HS-5 (cell line): ENCODE measurements around the gene PARVA.

Source experiments
- DNase-seq: peaks from one replicate; pipeline ENCODE4 v3.0.0-alpha.2; 2012; ENCODE audit warnings: low read depth

The PARVA gene

GRCh38 chr11:12433121-12433520, 55.8 kb downstream of the PARVA start:
- no peak for DNase-seq

DNA sequence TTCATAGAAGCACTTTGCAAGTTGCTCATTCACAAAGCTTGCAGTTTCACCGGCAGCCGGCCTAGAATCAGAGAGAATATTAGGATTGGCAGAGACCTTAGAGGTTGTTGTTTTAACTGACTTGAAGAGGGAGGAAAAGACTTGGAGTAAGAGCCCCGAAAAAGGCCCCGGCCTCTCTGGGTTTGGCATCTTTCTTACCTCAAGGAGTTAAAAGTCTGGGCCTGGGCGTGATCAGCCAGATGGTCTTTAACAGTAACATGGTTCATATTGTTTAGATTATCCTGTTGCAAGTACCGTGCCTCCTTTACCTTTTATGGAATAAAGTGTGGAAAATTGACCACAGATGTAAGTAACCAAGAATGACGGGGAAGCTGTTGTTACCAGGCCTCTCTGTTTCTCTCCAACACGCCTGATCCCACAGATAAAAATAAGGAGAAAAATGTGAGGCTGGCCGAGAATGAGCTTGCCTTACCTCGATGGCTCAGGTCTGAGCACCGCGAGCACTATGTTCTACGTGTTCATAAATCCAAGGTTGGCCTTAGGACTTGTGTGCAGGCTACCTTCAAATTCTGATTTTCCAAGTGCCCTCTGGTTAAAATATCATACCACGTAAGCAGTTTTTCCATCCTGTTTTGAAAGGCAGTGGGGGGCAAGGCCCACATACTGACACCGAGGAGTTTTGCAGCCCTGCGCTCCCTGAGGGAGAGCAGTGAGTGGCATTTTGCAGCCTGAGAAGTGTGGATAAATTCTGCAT, 56.4 kb downstream of the PARVA start:
- DNase-seq = no peak

DNA sequence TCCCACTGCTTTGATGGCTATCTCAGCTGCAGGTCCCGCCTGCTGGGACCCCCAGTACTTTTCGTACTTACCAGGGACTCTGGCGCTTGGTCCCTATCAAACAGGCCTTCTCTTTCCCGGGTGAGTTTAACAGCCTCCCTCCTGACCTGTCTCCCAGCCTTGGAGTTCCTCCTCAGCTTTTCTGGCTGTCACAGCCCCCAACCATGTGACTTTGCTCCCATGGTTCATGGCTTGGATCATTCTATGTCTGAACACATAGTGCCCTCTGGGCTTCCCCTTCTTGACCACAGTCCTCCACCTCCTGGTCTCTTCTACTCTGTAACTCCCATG, 56.9 kb downstream of the PARVA start:
- no peak for DNase-seq

GRCh38 chr11:12435264-12435663, 57.9 kb downstream of the PARVA start:
- no peak for DNase-seq

- DNase-seq = no peak
Measured at GRCh38 chr11:12436266-12436665, 58.9 kb downstream of the PARVA start.

GRCh38 chr11:12438291-12438690, 60.9 kb downstream of the PARVA start:
- DNase-seq = no peak

DNA sequence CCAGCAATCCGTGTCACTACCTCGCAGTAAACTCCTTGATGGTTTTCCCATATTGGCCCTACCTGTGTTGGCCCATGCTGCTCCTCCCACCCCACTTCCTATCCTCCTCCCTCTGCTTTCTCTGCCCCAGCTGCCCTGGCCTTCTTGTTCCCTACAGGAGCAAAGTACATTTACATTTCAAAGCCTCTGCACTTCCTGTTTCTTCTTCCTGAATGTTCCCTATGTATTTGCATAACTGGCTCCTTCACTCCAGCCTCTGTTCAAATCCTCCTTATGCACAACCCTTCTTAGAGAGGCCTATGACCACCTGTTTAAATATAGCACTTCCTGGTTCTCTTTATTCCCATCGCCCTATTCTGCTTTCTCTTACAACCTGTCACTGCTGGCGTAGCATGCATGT, 62.2 kb downstream of the PARVA start:
- DNase-seq = no peak

DNA sequence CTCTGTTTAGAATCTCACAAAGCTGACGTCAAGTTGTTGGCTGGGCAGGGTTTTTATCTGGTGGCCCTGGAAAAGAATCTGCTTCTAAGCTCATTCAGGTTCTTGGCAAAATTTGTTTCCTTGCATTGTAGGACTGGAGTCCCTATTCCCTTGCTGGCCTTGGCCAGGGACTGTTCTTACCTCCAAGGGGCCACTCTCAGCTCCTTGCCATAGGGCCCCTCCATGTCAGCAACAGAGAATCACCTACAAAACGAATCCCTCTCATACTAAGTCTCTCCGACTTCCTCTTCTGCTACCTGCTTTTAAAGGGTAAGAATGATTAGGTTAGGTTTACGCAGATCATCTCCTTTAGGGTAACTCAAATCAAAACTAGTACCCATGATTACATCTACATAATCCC, 63.2 kb downstream of the PARVA start:
- DNase-seq = no peak

GRCh38 chr11:12441231-12441861, 64.0 kb downstream of the PARVA start:
- DNase-seq = no peak

DNA sequence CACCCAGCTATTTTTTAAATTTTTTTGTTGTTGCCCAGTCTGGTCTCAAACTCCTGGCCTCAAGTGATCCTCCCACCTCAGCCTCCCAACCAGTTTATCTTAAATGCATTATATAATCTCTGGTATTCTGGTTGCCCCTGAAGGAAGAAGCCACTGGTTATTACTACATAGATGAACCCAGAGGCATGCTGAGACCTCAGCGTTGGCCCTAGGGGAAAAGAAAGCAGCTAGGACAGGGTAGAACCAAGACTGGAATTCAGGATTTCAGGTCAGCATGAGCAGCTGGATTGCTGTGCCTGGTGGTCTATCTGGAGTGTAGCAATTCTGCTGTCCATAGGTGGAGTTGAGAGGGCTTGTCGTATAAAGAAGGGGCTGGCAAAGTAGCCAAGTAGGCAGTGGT, 67.2 kb downstream of the PARVA start:
- no peak for DNase-seq

DNA sequence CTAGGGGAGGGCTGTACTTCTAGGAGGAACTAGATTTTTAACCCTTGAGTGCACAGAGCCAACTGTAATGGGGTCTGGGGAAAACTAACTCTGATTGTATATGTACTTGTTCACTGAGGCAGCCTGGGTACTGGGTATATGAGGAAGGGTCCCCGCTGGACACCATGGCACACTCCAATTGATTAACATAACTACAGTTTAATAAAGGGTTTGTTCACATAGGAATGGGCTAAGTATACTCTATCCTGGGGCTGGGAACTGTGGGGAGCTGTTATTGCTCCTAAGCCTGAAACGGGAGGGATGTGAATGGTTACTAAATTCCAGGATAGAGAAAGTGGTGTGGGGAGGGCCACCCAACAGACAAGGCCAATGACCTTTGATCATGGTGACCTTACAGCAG, 67.6 kb downstream of the PARVA start:
- DNase-seq = no peak

DNA sequence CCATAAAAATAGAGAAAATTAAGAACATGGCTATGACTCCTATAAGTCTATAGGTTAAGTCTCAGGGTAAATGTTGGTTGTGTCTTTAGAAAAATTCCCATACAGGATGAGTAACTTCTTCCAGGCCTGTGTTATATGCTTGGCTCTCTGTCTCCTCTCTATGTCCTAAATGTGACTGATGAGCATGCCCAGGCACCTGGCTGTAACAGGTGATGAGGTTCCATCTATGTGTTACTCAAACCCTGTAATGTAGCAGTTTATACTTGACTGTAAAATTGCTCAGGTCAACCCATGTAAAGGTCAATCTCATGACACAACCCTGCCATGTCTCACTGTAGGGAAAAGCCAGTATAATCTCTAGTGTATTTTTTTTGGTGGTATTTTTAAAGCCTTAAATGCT, 69.5 kb downstream of the PARVA start:
- DNase-seq = no peak

DNA sequence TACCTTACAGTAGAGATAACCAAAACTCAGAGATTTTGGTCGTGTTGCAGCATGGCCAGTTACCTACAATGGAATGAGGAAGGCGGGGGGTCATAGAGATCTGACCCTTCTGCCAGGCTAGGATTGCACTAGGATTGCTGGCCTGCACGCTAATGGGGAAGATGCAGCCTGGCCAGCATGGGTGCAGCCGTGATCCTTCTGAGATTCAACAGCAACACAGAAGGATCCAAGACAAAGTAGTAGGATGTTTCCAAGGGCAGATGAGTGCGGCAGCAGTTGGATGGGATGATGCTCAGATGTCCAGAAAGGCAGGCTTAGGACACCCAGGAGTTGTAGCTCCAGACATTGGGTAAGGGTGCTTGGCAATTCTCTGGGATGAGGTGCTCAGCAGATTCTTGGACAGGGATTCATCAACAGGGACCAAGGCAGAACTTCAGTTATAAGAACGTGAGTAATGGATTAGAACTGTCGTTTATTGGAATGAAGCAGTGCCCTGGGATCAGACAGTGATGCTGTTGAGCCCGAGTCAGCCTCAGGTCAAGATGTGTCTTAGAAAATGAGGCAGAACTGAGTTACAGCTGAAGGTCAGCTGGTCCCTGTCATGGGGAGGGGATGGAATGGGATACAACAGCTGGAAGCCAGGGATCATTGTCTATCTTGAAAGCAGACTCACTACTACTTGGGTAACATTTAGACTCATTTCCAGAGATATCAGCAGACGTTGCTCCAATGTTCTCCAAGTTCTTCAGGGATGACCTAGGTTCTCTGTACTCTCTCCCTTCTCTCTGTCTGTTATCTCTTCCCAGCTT, 71.0 kb downstream of the PARVA start:
- DNase-seq = no peak

- no peak for DNase-seq
Measured at GRCh38 chr11:12449961-12450715, 72.8 kb downstream of the PARVA start.

GRCh38 chr11:12451179-12451814, 73.9 kb downstream of the PARVA start:
- DNase-seq = no peak

DNA sequence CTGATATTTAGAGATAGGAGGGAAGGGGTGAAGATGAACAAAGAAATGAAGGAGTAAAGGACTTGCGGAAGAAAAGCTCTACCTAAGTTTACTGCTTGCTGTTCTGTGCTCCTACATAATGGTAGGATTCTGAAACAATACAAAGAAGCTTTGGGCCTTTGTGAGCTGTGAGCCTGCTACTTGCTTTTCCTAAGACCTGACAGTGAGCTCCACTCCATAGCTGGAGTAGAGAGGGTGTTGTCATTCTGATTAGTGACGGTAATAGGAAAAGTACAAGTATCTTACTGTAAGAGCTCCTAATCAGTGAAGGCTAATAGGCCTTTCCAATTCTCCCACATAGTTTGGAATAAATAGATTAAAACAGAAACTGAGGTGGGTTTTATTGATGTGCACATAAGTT, 75.9 kb downstream of the PARVA start:
- DNase-seq = no peak

DNA sequence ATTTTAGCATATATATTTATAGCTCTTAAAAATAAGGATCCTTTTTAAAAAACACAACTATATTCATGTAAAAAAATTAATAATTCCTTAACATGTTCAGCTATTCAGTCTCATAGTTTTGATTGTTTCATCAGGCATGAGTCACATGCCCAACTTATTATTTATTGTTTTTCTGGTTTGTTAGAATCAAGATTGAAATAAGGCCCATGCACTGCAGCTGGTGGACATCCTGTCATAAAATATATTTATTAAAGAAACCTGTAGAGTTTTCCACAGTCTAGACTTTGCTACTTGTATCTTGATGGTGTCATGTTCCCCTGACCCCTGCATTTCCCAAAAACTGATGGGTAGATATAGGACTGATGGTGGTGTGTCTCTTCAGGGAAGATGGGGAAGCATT, 77.4 kb downstream of the PARVA start:
- DNase-seq = no peak

DNA sequence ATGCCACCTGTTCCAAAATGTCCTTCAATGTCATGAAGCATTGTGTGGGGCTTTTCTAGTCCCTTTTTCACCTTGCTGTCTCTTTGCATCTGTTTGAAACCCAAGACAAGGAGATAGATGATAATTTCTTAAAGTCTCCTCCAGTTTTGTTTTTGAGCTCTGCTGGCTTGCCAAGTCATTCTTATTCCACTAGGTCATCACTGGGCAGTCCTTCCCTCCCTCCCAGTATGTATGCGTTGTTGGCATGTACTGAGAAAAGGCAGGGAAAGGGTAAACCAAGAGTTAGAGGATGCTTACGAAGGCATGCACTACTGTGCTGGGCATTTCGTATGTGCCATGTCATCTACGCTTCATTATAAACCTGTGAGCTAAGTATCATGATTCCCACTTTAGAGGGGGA, 78.6 kb downstream of the PARVA start:
- no peak for DNase-seq

DNA sequence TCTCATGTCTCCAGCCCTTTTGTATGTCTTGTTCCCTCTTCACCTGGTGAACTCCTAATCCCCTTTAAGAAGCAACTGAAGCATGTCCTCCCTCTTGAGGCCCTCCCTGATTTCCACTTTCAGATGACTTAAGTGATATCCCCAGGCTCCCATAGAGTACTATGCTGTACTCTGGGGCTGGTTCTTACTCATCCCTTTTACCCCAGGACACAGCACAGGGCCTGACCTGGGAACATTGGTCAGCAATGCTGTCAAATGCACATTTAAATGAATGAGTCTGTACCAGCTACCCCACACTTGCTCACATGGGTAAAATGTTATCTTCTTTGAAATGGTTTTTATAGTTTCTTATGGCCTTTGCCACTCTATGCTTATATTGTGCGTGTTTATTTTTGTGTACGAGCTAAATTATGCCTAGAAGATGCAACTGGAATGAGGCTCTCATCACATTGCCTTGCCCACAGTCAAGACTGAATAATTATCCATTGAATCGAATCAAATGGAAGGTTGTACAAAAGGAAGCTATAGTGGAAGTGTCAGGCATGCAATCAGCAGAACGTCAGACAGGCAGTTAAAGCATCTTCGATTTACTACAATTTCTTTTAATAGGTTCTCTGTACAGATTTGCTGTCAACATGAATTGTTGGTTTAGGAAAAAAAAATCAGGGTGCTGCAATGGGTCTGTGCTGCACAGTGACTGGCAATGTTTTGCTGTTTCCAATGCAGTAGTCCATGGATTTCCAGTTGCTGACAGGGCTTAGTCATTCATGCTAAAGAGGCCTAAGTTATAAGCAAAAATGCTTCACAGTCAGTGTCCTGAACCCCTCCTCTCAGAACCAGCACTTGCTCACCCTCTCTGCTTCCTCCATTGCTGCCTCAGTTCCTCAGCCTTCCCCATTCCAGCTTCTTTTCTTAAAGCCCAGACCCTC, 79.5 kb downstream of the PARVA start:
- DNase-seq = no peak

- no peak for DNase-seq
Measured at GRCh38 chr11:12458042-12458441, 80.7 kb downstream of the PARVA start.

DNA sequence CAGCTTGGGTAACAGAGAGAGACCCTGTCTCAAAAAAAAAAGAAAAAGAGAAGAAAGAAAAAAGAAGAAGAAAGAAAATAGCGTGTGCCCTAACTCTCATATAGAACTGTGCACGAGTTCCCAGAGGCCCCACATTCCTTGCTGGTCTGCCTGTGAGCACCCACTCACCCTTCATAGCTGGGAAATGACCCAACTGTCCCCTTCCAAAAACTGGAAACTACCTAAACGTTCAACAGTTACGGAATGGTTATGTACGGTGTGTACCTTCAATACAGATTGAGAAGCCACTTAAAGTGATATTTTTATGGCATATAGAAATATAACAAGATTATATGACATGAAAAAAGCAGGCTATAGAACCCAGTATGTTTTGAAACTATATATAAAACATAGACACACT, 82.0 kb downstream of the PARVA start:
- DNase-seq = no peak
